LNCAP (cell line): ENCODE measurements around the gene STX5.

Source experiments
- TF ChIP-seq, protein P1 (sequence below): fragments of 450-650 bp; IDR thresholded peaks from 2 replicates; pipeline ENCODE4 v1.5.1; 2017; ENCODE audit warnings: mild to moderate bottlenecking

Gene STX5

DNA sequence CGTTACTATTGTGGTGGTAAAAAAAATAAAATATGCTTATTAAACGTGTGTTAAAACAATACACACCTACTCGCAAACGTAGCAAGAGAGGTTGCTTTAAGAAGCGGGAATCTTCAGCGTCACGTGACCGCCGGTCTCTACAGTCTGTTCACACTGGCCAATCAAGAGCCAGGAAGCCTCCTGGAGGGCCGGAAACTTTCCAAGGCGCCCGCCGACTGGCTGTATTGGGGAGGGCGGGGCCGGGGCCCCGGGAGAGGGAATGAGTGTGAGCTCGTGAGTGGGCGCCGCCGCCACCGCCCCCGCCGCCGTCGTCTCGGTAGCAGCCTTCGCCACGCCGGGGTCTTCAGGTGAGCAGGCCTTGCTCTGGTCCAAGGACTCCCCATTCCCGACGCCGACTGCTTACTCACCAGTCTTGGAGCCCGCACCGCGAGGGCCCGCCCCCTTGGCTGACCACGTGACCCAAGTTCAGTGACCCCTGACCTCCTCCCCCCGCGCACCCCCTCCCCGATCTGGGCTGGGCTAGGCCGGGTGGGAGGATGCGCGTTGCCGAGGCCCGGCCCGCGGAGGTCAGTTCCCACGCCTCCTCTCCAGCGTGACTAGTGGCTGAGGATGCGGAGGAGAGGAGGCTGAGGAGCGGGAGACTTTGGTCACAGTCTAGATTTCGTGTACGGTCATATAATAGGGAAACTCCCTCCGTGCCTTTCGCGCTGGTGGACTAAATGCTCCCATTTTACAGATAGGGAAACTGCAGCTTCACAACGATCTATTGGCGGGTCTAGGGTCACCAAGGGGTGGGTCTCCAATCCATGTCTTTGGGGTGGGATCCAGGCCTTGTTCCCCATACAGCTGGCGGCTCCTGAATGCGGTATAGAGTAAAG is 60.5 kb downstream of the STX5 start, which contains the start of gene TAF6L:
Gene TAF6L, plus strand, starts transcription at position 253 of the 878 bp plus-strand sequence. CDS start 4,388 bp downstream, outside the sequence.
- TF ChIP-seq, protein P1, sequence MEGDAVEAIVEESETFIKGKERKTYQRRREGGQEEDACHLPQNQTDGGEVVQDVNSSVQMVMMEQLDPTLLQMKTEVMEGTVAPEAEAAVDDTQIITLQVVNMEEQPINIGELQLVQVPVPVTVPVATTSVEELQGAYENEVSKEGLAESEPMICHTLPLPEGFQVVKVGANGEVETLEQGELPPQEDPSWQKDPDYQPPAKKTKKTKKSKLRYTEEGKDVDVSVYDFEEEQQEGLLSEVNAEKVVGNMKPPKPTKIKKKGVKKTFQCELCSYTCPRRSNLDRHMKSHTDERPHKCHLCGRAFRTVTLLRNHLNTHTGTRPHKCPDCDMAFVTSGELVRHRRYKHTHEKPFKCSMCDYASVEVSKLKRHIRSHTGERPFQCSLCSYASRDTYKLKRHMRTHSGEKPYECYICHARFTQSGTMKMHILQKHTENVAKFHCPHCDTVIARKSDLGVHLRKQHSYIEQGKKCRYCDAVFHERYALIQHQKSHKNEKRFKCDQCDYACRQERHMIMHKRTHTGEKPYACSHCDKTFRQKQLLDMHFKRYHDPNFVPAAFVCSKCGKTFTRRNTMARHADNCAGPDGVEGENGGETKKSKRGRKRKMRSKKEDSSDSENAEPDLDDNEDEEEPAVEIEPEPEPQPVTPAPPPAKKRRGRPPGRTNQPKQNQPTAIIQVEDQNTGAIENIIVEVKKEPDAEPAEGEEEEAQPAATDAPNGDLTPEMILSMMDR: no peak

DNA sequence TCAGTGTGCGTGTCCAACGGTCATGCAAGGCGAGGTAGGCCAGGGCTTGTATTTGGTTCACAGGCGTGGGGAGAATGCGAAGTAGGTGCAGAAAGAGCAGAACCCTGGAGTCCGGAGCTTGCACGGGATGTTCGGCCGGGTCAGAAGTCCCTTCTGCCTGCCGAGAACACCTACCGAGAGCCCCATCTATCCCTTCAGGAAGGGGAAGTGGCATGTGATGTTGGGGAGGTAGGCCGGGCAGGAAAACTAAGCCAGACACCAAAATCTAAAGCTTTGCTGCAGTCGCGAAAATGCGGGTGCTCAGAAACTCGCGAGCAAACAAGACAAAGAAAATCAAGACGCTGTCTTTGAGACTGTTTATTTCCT is 61.1 kb downstream of the STX5 start:
- TF ChIP-seq, protein P1: no peak

- TF ChIP-seq, protein P1: no peak
Observed at GRCh38 chr11:62757846-62758788, 73.7 kb downstream of the STX5 start.
